Stimulated activated CD4-positive, alpha-beta T cell treated with anti-CD3 and anti-CD28 coated beads, Interleukin-1b, Interleukin-23, amount 100 ng/mL, for 4 hours (primary cell): ENCODE measurements around the gene EEPD1.
"Not testable (repeated sequence)": the region's sequence is repeated elsewhere in the genome, so short reads cannot be mapped to it uniquely, and the experiment has no call there.

Experiments
- DNase-seq, 2 donors: peaks; one replicate each; pipeline ENCODE4 v3.0.0-alpha.2; 2020; ENCODE audit warnings: low read depth in 2 of 2

EEPD1 gene

DNA sequence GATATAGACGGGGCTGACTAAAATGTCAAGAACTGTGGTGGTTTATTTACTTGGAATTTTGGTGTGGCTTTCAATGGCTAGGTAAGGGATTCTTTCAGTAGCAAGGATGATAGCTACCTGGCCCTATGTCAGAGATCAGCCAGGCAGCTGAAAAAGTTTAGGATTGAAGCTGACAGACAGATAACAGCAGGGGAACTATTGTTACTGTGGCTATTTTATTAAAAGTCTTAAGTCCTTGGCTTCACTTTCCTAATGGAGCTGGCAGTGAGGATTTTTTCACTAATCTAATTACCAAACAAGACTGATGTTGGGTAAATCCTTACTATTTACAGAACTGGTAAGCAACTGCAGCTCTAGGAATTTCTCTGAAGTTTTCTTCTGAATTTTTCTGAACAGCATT, 164.2 kb downstream of the EEPD1 start:
- DNase-seq: no peak

DNA sequence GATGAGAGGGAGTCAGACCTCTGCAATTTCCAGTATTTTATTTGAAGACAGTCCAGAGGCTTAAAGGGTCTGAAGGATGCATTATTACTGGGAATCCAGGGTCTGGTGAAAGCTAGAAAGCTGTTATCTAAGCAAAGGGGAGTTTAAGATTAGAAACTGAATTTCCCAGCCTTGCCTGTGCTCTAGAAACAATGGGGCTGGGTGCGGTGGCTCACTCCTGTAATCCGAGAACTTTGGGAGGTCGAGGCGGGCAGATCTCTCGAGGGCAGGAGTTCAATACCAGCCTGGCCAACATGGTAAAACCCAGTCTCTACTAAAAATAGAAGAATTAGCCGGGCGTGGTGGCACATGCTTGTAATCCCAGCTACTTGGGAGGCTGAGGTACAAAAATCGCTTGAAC, 165.1 kb downstream of the EEPD1 start:
- no peak for DNase-seq

DNA sequence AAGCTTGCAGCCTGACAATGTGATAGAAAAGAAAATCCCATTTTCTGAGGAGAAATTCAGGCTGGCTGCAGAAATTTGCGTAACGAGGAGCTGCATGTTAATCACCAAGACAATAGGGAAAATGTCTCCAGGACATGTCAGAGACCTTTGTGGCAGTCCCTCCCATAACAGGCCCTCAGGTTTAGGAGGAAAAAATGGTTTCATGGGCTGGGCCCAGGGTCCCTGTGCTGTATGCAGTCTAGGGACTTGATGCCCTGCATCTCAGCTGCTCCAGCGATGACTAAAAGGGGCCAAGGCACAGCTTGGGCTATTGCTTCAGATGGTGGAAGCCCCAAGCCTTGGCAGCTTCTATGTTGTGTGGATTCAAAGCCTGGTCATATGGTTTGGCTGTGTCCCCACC, 168.2 kb downstream of the EEPD1 start:
- DNase-seq: not testable (repeated sequence)

DNA sequence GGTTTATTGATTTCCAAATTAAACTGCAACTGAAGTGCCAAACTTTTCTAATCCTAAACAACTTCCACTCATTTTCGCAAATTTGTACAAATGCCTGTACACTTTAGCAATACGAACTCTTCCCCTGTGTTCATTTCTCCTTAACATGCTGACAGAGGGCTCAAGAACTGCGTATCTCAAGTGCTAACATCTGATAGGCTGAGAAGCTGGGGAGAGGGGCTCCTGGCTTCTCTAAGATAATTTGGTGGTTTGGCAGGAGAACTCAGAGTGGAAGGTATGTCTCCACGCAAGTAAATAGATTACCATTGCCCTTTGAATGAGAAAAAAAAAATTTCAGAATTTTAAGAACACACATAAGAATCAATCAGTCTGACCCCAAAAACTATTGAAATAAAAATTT, 183.3 kb downstream of the EEPD1 start:
- DNase-seq: no peak

DNA sequence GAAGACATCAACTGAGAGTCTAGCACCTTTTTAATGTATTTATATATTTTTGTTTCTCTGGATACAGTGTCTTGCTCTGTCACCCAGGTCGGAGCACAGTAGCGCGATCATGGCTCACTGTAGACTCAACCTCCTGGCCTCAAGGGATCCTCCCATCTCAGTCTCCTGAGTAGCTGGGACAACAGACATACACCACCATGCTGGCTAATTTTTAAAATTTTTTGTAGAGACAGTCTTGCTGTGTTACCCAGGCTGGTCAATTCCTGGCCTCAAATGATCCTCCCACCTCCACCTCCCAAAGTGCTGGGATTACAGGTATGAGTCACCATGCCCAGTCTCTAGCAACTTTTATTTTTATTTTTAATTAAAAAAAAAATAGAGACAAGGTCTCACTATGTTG, 185.2 kb downstream of the EEPD1 start:
- no peak for DNase-seq

DNA sequence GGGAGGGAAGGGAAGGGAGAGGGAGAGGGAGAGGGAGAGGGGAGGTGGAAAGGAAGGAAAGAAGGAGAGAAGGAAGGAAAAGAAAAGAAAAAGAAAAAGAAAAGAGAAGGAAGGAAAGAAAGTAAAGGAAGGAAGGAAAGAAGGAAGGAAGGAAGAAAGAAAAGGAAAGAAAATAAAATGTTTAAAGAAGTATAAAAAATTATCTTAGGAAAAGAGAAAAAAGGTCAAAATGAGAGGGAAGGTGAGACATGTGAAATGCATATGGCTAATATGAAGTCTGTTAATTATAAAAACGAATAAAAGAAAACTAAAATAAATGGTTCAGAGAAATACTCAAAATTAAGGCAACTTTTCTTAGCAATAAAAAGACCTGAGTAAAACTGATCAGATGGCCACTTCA, 190.5 kb downstream of the EEPD1 start:
- DNase-seq: no peak

DNA sequence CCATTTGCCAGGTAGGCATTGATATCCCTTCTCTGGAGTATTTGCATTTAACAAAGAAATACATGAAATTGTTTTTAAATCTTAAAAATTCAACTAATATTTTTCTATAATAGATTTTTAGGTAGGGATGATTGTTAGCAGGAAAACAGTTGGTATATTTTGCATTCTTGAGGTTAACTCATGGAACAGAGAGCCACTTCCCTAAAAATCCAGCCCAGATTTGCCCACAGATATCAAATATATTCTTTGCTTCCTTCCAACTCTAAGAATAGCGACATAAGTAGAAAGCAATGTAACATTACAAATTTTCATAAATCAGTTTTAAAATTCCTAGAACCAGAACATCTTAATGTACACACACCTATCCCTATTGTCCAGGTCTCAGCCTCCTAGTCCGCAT, 191.6 kb downstream of the EEPD1 start:
- no peak for DNase-seq

DNA sequence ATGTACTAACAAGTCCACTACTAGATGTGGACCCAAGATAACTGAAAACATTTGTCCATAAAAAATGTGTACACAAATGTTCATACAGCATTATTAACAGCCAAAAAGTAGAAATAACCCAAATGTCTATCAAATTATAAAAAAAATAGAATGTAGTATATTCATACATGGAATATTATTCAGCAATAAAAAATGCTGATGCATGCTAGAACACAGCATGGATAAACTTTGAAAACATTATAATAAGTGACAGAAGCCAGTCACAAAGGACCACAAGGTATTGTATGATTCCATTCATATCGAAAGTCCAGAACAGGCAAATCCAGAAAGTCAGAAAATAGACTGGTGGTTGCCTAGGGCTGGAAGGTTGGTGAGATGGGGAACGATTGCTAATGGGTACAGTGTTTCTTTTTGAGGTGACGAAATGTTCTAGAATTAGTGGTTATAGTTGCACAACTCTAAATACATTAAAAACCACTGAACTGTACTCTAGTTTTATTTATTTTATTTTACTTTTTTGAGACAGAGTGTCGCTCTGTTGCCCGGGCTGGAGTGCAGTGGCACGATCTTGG, 193.3 kb downstream of the EEPD1 start:
- no peak for DNase-seq

DNA sequence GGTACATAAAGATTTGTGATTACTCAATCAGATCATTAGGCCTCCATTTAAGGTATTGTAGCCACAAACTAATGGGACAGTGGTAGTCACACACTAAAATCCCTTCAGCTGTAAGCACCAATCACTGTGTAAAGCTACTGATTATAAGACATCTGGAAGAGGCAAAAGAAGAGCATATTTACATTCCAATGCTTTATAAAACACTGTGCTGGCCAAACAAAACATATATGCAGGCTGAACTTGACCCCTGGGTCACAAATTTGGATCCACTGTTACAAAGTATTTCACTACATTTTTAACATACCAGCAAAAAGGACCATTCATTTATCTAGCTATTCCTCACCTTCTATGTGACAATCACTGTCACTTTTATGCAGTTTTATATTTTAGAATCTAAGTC, 195.2 kb downstream of the EEPD1 start:
- no peak for DNase-seq

DNA sequence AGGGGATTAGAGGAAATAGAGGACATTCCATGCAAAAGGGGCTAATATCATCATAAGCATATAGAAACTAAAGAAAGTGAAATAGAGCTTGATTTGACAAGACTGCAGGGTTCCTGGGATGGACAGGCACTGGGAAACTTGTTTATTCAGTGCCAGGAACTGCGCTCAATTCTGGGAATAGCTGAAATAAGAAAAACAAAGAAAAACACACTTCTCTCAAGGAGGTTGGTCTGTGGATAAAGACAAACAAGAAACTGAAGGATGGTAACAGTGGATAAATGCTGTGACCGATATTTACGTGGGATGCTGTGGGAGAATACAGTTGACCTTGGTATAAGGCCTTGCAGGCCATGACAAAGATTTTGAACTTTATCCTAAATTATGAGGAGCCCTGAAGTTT, 195.7 kb downstream of the EEPD1 start:
- DNase-seq: no peak

DNA sequence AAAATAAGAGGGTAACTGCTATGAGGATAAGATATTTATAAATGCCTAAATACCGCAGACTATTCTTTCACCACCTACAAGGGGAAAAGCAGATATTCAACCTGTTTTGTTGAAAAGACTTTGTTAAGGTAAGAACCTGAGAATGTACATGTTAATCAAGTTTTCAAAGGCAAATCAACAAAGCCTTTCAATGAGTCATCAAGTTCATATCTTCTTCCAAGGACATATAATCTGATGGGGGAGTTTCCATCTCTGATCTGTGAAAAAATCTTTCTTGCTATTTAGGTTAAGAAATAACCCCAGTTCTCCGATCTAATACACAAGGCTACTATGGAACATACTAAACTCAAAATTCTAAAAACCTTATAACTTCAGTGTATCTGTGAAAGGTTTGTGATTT, 196.6 kb downstream of the EEPD1 start:
- DNase-seq: no peak
